HG03159 (cell line): ENCODE measurements around the gene IL17B.
A peak's percentile ranks its signal among the peaks of the same experiment; 100 is the strongest.
"Not testable (repeated sequence)": the region's sequence is repeated elsewhere in the genome, so short reads cannot be mapped to it uniquely, and the experiment has no call there.

Experiments used
- ATAC-seq: cut with Tn5 transposase; IDR thresholded peaks from one replicate; pipeline ENCODE4 v1.9.1; 2021; ENCODE audit warnings: mild to moderate bottlenecking, moderate library complexity; ENCODE audit not compliant: unreplicated experiment

IL17B gene

DNA sequence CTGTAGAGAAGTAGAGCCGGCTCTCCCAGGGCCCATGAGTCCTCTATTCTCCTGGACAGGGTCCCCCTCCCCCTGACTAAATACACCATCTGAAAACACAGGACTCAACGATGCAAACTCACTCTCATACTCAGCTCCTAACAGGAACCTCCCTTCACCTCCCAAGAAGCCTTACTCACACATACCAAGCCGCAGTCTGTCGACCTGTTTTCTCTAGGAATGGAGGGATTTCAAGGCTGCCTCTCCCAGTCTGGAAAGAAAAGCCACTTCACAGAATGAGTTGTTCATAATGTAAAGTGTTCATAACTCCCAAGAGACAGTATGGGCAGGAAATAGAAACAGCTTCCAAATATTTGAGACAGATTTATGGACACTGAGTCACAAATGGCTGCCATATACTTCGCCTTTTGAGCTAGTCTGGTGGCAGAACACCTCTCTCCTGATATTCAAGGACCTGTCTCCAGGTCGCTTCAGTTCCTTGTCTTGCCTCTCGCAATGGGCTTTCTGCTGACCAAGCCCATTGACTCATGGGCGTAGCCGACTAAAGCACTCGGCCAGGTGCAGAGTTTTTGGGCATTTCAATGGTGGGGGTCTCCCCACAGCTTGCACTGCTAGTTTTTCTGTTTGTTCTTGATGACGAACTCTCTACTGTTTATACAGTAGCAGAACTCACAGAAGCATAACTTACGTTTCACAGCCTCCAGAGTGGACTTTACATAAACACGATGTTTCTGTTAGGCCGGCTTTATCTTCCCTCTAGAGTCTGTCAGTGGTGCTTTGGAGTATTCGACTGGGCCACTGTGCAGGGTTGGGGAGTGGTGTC is 25.0 kb upstream of the IL17B start:
- ATAC-seq, result no peak

DNA sequence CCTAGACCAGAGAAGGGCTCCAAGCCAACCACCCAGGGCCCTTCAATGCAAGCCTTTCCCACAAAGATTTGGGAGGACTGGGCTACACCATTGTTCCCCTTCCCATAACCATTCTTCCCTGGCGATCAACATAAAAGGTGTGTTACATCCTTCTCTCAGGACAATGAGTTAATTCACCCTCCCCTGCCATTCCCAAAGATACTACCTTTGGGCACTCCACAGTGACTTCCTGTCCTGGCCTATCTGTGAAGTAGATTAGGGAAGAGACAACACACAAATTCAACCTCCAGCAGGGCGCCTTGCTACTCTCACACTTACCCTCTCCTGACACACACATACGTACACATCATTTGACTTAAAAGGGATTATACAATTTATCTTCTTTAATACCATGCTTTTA is 23.2 kb upstream of the IL17B start:
- ATAC-seq, result no peak

DNA sequence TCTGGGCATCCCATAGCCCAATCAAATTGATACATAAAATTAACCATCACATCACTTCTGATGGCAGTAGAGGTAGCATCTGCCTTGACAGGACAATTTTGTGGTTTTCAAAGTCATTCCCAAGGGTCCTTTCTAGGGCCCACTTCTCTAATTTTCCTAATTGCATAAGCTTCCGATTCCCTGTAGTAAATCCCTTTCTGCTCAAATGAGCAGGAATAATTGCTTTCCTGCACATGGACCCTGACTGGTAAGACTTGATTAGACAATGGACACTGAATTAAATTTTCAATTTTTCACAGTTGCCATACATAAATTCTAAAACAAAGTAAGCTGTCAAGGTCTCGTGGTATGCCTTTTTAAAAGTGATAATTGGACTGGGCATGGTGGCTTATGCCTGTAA is 22.0 kb upstream of the IL17B start:
- ATAC-seq, result no peak

DNA sequence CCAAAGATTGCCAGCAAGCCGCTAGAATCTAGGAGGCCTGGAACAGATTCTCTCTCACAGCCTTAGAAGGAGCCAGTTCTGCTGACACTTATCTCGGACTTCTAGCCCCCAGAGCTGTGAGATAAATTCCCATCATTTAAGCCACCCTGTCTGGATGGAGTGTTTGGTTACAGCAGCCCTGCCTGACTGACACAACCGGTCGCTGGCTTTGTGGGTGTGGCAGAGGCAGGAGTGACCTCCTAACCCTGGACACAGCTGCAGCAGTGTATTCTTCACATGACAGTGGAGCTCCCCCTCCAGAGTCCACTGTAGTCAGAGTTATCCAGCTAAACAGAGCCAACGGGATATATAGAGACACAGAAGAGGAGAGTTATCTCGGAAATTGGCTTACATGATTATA is 21.2 kb upstream of the IL17B start:
- ATAC-seq, result no peak

DNA sequence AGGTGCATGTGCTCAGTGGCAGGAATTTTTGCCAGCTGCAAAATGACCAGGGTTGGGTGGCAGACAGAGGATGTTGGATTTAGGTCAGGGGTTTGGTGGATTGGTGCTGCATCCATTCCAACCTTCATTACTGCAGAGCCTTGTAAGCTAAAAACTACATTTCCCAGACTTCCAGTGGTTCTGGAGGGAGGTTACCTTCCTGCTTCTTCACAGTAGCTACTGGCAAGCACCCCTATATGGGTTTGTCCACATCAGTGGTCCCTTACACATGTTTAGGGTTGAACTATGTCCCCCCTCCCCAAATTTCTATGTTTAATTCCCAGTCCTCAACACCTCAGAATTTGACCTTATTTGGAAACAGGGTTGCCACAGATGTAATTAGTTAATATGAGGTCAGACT is 20.7 kb upstream of the IL17B start:
- no peak for ATAC-seq

DNA sequence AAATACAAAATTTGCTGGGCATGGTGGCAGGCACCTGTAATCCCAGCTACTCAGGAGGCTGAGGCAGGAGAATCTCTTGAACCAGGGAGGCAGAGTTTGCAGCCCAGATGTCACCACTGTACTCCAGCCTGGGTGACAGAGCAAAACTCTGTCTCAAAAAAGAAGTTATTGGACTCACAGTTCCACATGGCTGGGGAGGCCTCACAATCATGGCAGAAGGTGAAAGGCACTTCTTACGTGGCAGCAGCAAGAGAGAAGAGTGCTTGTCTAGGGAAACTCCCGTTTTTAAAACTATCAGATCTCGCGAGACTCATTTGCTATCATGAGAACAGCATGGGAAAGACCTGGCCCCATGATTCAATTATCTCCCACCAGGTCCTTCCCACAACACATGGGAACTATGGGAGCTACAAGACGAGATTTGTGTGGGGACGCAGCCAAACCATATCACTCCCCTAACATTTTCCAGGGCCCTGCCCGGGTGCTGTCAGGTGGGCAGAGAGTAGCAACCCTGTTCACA is 19.7 kb upstream of the IL17B start:
- not testable (repeated sequence) for ATAC-seq

DNA sequence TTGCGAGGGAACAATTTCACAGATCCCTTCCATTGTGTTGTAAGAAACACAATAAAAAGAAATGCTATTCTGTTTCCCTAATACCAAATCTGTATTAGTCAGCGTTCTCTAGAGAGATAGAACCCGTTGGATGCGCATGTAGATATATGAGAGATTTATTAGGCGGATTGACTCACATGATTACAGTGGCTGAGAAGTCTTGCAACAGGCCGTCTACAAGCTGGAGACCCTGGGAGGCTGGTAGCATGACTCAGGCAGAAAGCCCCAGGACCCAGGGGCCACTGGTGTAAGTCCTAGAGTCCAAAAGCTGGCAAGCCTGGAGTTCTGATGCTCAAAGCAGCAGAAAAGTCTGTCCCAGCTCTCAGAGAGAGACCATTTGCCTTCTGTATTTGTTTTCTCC is 18.4 kb upstream of the IL17B start:
- ATAC-seq, result no peak

DNA sequence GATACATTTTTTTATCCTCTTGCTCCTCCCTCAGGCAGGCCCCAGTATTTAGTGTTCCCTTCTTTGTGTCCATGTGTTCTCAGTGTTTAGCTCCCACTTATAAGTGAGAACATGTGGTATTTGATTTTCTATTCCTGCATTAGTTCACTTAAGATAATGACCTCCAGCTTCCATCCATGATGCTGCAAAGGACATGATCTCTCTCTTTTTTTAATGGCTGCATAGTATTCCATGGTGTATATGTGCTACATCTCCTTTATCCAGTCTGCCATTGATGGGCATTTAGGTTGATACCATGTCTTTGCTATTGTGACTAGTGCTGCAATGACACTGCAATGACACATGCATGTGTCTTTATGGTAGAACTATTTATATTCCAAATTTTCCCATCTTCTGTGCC is 15.9 kb upstream of the IL17B start:
- not testable (repeated sequence) for ATAC-seq

DNA sequence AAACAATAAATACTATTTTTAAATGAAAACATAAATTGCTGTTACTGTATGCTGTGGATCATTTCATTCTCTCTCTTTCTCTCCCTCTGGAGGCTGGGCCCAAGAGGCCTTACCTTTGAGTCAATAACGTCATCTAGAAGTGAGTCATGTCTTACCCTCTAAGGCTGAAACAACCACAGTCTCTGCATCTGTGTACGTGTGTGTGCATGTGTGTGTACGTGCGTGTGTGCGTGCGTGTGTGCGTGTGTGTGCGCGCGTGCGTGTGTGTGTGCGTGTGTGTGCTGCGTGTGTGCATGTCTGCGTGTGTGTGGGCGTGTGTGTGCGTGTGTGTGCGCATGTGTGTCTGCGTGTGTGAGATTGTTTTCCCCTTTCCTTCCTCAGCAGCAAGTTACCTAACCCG is 13.6 kb upstream of the IL17B start:
- no peak for ATAC-seq

DNA sequence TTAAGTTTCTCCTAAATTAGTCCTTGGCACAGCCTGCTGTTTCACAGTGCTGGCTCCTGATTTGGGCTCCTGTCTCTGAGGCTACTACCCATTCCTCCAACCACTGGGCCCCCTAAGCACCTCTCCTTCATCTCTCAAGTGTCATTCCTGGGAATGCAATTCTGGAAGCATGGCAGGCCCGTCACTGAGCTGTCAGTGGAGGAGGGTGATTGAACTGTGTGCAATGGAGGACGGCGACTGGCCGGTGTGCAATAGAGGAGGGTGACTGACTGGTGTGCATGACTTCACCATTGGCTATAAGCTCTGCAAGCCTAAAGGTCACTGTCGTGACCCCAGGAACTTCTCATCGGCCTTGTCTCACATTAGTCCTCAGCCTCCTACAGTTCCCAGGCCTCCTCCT is 12.4 kb upstream of the IL17B start:
- no peak for ATAC-seq

DNA sequence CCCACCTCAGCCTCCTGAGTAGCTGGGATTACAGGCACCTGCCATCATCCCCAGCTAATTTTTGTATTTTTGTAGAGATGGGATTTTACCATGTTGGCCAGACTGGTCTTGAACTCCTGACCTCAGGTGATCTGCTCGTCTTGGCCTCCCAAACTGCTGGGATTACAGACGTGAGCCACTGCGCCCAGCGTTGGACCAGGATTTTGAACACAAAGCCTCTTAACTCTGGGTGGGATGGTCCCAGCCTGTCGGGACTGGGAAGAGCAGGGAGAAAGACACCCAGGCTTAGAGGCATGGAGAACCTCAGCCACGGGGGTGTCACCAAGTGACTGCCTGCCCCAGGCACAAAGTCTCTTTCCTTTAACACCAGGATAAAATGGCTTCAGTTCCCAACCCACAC is 12.0 kb upstream of the IL17B start:
- ATAC-seq, result not testable (repeated sequence)

DNA sequence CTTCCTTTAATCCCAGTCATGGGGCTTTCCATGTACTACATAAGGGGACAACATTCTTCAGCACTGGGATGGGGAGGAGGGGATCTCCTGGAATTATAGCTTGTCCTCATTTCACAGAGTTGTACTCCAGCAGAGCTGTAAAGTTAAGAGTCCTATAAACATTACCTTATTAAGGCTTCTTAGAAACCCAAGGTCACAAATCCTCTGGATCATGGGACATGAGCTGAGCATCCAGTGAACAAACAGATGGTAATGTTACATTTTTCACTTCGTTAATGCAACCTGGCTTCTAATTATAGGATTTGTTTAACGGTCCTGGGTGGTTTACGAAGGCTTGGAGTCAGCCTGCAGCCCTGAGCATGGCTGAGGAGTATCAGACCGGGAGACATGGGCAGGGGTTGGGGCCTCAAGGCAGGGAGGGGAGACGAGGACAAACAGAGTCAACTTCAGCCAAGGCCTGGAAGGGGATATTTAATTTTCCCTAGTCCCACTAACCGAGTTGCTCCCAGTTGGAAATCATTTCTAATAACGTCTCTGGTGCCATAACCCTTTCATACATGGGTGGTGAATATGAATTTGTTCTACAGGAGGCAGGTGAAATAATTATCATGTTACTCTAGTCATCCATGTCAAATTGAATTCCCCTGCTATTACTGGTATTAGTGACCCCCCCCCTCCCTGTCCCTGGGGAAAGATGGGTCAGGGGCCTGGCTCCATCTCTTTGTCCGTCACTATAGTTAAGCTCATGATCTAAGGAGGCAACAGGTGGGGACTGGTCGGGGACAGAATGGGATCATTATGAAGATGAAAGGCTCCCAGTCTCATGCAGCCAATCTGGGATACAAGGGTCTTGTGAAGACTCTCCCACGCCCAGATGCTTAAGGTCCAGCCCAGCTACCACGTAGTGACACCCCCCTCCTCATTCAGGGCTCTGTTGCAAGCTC is 10.7 kb upstream of the IL17B start:
- ATAC-seq, result no peak

DNA sequence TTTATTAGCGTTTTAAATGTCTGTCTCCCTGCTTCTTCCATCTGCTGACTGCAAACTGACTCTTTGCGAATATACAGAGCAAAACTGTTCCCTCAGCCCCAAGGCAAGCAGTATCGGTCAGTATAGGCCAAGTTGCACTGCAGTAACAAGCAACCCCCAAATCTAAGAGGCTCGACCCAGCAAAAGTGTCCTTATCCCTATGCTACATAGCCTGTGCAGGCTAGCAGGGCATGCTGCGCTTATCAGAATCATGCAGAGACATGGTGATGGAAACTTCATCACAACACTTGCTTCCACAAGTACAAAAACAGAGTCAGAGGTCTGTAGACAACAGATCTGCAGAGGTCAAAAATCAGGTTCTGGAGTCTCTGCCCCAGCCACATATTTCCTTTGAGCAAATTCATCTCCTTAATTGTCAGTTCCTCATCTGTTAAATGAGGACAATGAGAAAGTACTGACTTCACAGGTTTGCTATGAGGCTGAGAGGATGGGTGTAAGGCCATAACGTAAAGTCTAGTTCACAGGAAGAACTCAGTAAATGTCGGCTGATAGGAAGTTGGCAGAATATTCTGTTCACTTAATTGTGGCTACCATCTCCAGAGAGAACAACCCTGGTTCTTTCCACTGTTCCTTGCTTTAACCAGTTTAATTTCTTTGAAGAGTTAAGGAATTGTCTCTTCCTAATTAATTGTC is 9.6 kb upstream of the IL17B start:
- no peak for ATAC-seq

DNA sequence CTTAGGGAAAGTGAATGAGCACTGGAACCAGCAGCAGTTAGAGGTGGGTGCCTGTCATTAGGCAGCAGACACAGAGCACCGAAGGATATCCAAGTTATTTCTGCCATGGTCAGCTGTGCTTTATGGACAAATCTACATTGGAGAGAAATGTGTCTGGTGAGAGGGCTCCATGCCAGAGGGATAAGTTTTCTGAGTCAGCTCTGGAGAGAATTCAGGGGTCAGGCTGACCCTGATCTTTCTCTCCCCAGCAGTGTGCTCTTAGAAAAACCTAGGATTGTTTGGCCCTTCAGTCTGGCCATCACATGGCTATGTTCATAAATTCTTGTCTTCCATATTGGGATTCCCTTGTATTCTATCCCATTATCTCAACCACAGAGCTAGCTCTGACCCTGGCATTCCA is 8.9 kb upstream of the IL17B start:
- ATAC-seq, result no peak

DNA sequence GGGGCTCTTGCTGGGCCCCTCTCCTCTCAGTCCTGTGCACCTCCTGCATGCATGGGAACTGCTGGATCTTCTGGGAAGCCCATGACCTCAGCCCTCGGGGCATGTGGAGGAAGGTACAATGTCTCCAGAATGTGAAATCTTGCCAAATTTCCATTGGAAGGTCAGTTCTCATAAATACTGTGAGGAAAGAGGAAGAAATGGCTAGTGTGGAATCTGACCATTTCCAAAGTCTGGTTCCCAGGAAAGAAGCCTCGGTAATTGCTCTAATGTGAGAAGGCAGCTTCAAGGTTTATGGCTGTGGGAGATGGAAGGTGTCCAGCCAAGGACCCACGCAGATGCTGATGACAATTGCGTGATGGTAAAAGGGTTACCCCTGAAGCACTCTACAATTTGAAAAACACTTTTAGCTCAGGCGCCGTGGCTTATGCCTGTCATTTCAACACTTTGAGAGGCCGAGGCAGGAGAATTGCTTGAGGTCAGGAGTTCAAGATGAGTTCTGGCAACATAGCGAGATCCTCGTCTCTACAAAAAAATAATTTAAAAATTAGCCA is 8.1 kb upstream of the IL17B start:
- no peak for ATAC-seq

DNA sequence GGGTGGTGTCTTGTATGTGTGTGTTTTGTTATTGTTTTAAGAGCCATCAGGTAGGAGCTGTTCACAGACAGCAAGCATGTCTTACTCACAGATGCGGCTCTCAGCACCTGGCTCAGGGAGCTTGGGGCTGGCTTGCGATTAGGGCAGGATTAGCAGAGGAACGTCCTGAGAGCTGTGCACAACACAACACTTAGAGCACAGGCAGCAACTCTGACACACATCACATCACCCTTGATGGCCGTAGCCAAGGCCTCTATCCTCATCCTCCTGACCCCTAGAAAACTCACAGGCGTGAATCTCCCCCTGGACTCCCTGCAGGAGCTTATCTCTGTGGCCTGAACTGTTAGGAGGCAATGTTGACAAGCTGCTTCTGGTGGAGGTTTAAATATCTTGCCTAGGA is 7.1 kb upstream of the IL17B start:
- ATAC-seq, result no peak

DNA sequence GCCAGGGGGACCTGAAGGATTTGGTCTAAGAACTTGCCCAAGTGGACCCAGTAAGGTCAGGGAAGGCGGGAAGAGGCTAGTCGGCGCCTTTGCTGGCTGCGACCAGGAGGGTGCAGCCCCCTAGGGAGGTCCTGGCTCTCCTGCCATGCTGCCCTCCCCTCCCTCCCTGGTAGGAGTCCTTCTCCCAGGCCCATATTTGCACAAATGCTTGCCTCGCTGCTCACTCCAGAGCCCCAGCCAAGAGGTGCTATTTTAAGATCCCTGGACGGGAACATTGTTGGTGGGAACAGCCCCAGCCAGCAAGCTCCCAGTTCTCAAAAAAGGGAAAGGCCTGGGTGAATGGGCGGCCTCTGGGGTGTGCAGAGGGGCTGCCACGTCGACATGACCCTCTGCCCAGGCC is 4.3 kb upstream of the IL17B start:
- no peak for ATAC-seq

DNA sequence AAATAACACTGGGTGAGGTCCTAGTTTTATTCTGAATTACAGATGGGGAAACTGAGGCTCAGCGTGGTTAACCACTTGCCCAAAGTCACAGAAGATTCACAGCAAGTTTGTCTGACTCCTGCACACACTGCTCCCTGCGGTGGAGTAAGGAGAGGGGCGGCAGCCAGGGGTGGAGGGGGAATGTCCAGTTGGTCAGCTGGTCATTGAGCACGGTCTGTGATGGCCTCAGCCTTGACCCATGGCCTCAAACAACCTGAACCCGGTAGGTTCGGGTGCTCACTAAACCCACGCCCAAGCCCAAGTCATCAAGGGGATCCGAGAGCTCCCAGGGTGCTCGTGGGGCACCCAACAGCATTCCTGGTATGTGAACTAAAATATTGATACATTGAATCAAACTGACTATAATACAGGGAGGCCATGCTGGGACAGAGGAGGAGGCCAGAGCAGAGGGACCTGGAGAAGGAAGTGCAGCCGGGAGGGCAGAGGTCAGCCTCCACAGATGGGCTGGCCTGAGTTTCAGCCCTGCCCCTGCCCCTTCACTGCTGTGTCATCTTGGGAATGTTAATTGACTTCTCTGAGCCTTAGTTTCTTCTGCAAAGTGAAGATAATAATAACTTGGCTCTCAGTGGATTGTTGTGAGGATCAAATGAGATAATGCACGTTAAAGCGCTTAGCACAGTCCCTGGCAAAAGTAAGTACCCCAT is 3.6 kb upstream of the IL17B start:
- ATAC-seq, result no peak

DNA sequence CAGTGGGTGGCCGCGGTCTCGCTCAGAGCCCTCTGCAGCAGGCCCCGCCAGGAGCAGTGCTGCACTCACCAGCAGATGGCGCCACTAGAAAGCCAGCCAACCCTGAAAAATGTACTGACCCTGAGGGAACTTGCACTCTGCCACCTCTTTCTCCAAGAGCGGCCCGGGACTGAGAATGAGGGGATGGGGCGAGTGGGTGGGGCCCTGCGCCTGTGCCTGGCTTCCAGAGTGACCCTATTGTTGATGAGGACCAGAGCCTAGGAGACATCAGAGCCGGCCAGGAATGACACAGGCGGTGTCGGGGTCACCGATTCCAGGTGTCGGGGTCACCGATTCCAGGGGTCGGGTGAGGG is 2.9 kb upstream of the IL17B start:
- peak; percentile 83 for ATAC-seq

DNA sequence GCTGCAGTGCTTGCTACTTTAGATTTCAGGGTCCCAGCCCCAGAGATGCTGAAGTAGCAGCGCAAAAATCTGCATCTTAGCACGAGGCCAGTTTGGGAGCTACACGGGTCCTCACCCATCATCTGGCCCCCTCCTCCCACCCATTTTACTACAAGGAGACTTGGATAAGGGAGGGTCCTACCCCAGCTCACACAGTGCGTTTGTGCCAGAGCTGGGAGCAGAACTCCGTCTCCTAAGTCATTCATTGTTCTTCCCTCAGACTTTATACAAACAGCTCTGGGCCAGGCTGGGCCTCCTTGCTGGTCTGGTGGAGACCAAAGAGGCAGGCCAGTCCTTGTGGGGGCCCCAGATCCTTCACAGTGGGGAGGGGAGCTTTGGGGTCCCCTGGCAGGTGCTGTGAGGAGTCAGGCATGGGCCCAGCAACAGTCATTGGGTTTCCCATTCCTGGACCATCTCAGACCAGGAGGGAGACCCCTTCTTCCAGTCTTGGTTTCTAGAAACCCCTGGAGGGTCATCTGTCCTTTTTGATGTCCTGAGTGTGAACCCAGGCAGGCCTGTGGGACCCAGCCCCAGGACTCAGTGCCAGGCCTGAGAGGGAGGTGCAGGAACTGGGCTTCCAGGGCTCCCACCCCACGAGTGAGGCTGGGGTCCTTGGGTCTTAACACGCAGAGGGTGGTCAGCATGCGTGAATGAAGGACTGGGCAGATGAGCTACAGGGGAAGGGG is 2.3 kb upstream of the IL17B start:
- peak; percentile 10 for ATAC-seq
